ENCODE measurements around the gene GAS7.
"Not testable (repeated sequence)": the region's sequence is repeated elsewhere in the genome, so short reads cannot be mapped to it uniquely, and the experiment has no call there.

GAS7 gene

DNA sequence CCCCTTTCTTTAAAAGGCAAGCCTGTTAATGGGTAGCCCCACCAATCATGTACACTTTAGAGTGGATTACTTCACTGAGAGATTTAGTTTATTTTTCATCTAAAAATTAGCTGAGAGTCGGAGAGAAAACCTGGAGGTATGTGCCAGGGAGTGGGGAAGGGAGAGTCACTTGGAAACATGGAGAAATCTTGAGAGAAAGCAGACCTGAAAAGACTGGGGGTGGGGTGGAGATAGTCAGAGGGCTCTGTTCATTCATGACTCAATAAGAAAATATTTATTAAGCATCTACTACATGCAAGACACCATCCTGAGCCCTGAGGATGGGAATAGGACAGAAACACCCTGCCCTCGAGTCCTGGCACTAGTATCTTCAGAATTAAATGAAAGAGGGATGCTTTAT is 265.9 kb downstream of the GAS7 start:
- DNase-seq: no peak

DNA sequence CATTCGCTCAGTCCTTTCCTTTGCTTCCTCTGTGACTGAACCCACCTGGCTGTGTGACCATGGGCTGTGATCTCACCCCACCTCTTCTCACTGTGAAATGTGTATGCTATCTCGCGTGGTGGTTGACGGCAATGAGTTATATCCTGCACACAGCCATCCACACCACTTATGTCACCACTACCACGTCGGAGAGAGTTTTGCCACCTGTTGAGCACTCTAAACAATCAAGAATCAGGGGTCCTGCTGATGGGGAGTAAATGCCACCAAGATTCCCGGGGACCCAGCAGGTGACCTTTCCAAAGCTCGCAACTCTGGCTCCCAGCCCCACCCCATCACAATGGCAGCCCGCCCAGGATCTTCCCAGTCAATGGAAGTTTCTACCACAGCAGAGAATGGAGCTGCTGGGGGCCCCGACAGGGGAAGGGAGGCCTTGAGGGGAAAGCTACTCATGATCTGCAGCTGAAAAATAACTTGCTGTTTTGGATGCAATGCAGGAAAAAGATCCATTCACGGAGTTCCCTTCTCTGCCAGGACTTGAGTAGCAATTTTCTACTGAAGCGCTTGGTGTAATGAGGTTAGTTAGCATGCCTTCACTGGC is 267.2 kb downstream of the GAS7 start:
- no peak for DNase-seq

DNA sequence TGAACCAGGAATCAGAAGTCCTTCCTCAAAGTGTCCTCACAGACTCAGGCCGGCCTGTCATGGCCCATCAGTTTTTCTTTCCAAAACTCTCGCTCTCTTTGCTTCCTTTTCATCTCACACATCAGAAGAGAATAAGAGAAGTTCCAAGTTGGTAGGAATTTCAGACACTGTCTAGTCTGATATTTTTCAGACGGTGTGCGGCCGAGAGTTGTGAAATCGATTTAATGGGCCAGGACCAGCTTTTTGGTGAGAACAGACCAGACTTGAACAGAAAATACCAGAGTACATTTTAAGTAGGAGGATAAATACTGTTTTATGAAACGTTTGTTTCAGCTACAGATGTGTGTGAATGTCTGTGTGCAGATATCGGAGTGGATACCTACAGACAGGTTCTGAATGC is 268.5 kb downstream of the GAS7 start:
- no peak for DNase-seq

DNA sequence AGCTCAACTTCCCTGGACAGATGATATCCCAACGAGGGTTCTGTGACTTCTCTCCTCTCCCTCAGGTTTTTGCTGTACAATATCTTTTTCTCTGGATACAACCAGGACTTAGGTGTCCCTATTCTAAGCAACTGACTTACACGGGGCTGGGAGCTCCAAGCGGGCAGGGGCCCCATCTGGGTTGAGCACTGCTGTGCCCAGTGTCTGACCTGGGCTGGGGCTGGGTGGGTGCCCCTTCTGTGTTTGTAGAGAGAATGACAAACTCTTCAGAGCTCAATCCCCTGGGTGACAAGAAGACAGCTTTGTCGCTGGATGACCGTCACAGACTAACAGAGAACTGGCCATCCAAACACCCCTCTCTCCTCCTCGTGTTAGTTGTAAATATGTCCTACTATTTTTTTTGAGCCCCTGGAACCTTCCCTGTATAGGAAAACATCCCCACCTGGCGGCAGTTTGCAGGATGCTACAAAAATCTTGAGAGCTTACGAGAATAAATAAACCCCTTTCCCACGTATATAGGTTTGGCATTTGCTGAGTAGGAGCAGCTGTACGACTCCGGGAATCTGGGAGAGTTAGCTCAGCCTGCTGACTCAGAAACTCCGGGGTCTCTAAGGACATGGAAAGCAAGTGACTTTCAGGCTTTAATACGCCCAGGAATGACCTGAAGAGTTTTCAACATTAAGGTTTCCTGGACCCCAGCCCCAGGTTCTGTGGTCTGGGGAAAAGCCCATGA is 269.6 kb downstream of the GAS7 start:
- DNase-seq: no peak

DNA sequence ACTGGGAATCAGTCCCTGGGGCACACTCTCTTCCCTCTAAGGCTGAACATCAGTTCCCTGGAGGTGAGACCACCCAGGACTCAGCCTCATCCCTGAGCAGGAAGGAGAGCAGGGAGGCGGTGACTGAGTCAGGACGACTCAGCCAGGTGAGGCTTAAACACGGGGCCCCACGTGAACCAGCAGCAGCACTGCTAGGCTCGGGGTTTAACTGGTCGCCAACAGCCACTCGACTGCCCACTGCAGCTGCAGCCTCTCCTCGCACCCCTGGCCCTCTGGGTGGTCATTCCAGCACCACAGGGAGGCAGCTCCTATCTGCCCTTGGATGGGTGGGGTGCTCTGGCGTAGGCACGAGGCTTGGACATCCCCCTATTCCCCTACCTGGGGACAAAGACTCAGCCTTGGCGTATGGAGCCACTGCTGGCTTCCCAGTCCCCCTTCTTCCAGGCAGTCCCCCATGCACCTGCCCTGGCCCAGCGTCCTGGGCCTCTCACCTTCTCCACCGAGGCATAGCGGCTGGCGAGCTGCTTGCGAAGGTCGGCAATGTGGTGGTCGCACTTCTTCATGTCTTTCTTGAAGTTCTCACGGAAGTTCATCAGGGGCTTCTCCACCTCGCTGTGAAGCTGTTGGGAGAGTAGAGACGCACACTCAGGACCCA is 272.1 kb downstream of the GAS7 start:
- DNase-seq: no peak

DNA sequence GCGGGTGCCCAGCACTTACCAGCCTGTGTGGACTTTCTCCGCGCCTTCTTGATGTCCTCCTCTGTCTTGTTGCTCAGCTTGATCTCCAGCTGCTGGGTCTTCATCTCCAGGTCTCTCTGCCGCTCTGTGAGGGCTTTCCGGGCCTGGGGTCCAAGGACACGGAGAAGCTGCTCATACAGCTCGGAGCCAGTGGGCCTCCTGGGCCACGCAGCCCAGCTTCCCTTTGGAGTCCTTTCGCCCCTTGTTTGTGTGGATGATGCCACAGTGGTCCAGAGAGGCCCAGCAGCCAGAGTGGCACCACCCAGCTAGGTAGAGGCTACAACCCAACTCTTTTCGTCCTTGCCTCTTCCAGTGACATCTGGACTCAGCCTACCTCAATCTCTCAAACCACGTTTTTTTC is 272.9 kb downstream of the GAS7 start:
- DNase-seq: no peak

DNA sequence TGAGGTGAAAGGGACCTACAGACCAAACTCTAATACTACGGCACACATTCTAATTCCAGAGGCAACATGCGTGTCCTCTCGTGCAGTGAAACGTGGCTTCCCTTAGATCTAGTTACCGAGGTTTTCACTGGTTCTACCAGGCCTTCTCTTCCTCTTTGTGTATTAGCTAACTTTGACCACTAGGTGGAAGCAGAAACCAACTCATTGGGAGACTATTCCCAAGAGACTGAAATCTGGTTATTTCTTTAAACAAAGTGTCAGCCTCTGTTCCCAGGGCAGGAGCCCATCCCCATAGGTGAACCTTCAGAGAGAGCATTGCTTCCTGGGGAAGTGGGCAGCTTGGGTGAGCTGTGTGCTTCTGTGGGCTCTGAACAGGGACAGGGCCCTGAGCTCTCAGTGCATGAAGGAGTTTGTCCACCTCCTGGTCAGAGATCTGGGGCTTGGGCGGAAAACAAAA is 273.6 kb downstream of the GAS7 start:
- DNase-seq: peak; percentile 50

DNA sequence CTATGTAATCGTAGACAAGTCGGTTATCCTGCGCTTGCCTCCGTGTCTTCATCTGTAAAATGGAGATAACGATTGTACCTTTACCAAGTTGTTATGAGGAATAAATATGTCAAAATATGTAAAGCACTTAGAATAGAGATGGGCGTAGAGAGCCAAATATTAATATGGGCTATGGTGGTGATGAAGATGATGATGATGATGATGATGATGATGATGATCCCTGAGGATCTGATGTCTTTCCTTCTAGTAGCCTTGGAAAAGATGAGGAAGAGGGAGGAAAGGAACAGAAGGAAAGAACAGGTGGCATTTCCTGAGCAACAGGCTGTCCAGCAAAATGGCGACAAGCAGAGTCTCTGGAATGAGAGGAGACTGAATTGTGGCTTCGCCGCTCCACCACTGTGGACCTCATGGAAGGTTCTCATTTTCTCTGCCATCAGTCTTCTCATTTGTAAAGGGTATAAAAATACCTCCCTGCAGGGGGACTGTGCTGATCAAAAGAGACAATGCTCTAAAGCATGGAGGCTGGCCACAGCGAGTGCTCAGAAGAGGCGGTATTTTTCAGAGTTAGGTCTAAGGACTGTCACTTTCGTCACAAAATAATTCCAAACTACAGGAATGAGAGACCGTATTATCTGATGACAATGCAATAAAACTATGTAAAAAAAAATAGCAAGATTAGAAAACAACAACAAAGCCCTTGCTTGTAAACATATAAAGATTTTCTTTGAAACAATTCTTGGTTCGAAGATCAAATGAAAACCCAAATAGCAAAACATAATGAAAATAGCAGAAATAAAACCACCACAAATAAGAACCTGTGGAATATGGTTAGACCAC is 276.2 kb downstream of the GAS7 start:
- DNase-seq: no peak

DNA sequence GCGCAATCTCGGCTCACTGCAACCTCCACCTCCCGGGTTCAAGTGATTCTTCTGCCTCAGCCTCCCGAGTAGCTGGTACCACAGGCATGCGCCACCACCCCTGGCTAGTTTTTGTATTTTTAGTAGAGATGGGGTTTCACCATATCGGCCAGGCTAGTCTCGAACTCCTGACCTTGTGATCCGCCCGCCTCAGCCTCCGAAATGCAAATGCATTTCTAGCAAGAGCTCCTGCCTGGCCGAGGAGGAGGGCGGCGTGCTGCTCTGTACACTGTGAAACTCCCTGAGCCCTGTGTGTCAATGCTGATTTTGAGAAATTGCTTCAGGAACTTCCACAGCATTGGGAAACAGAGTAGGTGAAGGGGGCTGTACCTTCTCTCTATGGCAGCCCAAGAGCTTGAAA is 277.2 kb downstream of the GAS7 start:
- not testable (repeated sequence) for DNase-seq

DNA sequence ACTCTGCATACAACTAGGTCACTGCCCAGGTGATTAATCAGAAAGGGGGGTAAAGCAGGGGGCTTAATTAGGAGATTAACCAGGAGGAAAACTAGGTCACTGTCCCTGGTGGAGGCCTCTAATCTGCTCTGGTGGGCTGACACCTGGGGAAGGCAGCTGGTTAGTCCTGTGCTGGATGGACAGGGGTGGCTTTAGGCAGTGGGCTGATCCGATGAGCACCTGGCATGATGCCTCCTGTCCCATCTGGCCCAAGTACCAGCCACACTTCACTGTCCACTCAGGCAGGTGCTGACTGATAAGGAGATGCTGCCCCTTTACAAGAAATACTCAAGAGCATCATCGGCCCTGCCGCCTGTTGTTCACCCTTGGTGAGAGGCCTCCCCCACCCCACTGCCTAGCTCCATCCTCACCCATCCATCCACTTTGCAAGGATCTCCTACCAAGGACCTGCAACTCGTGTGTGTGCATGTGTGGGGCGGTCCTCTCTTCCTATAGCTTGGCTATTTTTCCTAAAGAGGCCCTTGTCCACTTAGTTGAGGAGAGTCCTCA is 279.5 kb downstream of the GAS7 start:
- DNase-seq: no peak

DNA sequence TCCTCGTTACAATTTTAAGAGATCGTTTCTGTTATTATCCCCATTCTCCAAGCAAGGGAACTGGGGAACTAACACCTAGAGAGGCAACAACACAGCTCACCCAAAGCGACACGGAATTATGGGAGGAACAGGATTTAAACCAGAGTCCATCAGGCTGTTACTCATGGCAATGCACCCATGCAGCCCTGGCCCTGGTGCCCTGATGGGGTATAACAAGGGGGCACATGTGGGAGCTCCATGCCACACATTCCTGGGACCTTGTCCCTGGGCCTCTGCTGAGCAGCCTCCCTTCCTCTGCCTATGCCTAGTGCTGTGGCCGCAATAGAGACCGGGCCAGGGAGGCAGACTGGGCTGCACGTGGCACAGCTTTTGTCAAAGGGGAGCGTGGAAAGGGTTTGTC is 280.1 kb downstream of the GAS7 start:
- no peak for DNase-seq

DNA sequence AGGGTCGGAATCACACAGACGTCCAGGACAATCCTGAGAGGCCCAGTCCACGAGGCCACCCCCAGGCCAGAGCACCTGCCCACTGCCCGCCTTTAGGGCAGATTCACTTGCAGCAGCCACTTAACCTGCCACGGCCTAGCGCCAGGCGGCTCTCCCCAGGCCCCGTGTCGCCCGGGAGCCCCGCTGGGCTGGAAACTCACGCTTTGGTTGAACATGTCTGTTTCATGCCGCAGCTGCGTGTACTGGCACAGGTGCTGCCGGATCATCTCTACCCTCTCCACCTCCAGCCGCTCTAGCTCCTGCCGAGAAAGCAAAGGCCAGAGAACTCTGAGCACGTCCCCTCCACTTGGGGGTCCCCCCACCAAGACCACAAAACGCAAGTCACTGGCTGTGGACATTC is 280.6 kb downstream of the GAS7 start:
- no peak for DNase-seq

DNA sequence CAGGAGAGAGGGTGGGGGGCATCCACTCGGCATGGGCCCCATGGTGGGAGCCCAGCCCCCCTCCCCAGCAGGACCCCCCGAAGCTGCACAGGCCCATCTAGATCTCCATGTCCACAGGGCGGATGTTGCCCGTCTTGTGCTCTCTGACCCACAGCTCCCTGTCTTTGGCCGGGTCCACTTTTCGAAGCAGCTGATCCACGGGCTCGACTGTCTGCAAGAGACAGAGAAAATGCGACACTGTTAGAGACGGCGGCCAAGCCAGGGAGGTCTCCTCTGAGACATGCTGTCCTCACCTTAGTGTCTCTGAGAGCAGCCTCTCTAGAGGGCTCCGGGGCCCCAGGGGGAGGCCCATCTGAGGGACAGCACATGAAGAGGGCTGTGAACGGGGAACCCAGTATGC is 281.3 kb downstream of the GAS7 start:
- no peak for DNase-seq

DNA sequence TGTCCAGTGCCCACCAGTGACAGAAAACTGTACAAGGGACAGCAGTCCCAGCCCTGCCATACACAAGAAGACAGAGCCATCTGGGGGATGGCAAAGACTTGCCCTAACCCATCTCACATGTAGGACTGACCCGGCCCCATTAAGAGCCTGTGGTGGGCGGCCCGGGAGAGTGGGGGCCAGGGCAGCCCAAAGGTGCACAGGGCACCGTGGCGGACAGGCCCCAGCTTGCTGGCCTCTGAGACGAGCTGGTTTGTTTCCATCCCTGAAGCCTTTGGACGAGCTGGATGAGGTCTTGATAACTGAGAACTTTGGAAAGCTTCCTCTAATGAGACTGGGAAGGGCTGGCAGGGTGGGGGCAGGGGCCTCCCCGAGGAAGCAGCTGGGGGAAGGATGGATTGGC is 282.3 kb downstream of the GAS7 start:
- no peak for DNase-seq

DNA sequence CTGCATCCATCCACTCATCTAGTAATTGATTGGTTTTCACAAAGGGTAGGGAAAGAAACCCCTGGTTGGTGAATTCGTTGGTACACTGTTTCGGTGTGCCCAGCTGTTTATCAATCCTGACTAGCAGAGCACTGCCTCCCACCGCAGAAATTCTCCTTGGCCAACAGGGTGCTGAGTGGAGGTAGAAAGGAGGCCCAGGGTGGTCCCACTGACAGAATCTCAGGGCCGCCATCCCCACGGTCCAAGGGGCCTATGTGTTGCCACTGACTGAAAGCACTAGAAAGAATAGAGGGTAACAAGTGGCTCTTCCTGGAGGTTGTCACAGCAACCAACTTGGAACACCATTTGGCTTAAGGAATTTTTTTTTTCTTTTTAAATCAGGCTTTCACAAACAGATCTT is 284.9 kb downstream of the GAS7 start:
- no peak for DNase-seq

DNA sequence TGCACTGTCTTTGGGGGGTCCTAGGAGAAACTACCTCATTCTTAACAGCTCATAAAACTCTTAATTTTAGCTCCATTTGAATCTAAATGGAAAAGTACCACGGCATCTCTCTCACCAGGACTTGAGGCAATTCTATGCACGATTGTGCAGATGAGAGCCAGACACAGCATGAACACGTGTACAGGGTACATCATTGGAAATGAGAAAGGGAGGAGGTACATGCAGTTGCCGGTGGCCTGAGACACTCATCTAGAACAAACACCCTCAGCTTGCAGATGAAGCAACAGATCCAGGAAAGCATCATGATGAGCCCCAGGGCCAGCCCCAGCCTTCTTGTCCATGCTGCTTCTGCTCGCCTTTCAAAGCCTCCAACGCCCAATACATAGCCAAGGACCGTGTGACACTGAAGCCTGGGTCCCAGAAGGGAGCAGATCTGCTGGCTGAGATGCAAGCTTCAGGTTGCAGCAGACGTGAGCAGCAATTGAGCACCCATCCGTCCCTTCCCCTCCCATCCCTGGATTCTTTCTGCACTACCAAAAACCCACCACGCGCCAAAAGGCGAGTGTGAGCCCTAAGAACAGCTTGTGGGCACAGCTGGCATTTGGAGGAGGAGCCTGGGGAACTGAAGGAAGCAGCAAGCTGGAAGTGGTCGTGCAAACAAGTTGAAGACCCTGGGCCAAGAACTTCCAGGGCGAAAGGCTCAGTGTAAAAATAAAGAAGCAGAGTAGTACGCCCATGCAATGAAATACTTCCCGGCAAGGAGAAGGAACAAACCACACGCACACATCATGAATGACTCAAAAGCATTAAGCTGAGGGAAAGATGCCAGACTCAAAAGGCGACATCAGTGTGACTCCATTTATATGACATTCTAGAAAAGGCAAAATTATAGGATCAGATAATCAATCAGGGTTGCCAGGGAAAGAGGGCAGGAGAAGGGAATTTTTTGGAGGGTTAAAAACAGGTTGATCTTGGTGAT is 286.0 kb downstream of the GAS7 start:
- DNase-seq: no peak

DNA sequence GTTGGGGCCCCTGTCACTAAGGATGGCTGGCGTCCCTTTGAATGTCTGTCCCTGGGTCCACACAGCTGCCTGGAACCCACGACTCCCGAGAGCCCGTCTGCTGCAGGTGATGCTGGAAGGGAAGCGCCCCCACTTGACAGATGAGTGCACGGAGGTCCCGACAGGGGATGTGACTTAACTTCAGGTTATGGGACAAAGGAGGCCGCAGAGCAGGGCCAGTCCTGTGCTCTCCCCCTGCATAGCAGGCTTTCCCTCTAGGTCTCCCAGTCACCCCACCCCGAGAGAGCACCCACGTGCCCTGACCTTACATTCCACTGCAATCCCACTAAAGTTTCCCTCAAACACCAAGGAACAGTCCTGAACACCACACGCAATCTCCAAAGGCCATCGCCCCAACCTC is 287.3 kb downstream of the GAS7 start:
- no peak for DNase-seq

DNA sequence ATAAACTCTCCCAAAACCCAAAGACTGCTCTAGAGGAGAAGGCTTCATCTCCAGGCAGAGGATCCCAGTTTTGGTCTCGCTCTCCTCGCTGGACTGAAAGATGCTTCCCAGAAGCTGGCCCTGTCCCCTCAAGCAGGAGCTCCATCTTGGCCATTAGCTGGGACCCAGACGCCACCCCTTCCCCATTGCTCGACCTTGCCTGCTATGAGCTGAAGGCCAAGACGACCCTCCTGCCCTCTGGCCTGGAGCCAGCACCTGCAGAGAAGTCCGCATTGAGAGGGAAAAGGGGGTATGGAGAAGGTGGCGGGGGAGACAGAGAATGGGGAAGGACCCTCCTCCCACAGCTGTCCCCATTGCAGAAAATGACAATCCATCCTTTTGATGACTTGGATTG is 289.8 kb downstream of the GAS7 start:
- DNase-seq: no peak

DNA sequence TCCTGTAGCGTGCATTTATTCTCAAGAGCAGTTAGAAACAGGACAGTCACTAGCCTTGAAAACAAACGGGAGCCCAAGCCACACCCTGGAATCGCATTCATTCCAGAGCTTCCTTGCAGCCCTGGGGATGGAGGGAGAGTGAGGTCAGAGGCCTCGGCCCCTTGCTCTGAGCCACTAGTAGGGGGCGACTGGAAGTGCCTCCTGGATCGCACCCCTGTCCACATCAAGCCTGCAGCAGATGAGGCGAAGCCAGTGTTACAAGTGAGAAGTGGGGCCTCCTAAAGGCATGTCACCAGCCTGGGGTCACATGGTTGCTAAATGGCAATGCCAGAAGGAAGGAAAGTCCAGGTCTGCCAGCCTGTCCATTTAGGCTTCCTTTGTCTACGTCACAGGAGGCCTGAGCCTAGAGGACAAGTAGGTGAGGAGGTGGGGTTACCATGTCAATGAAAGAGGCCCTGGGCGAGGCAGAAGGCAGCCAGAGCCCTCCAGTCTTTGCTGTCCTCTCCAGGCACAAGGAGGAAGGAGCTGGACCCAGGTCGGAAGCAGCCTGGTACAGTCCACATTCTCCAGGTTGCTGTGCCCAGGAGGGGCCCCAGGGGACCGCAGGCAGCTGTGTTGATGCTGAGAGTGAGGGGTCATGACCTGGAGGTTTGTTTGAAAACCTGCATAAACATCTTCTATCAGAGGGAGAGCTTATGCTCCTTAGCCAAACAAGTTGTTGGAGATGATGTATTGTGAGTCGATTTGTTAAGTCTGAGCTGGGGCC is 290.3 kb downstream of the GAS7 start:
- no peak for DNase-seq

DNA sequence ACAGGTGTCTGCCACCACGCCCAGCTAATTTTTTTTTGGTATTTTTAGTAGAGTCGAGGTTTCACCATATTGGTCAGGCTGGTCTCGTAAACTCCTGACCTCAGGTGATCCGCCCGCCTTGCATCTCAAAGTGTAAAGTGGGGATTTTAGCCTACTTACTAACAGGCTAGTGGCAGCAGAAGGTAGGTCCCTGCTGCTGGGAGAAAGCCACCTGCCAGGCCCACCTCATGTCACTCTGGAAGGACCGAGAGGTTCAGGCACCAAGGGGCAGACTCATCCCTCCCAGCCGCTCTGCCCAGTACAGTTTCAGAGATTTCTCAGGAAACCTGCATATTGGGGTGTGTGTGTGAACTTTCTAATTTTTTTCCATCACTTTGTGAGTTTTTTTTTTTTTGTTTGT is 291.3 kb downstream of the GAS7 start:
- DNase-seq: no peak

DNA sequence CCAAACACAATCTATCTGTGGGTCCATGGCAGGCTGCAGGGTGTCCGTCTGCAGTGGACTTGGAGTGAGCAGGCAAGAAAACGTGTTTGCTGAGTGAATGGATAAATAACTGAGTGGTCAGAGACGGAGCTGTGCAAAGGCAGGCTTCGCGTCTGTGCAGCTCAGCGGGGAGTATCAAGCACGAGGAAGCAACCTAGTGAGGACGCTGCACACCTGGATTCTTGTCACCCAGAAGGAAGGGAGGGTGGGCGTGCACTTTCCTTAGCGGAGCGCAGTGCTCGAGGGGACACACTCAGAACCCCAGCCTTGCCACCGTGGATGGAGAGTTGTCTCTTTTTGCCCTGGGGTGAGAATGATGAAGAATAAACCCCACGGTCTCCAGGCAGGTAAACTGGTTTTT is 291.8 kb downstream of the GAS7 start:
- no peak for DNase-seq

Data from NCI-H1694 treated with DMSO at 0.1 percent for 48 hours (cell line).